ENCODE measurements around the gene SEC61A2. TPM values are rescaled to one million over a fixed set of nuclear protein-coding genes. Genes with fewer than 3 reads are reported as not detected.

SEC61A2 gene
- total and polyA plus RNA-seq, 4 donors = 3.8 to 8.8 (median 6.2) TPM

GRCh38 chr10:12081470-12081869 lies 48.0 kb upstream of the SEC61A2 start:
- H3K9me3 ChIP-seq (ENCODE audit: control insufficient read depth in 4 of 4, low read length in 3 of 4) = no peaks in the 10 kb centered on the region
- no peak overlapping the region for H3K27ac ChIP-seq (ENCODE audit: low read depth in 1 of 2, low read length in 2 of 2)
- DNase-seq (ENCODE audit: low spot score) = no peak
- no peak overlapping the region for H3K9ac ChIP-seq (ENCODE audit: low read depth in 1 of 2, low read length in 2 of 2)
- H3K4me3 ChIP-seq (ENCODE audit: low read depth in 1 of 3, low read length in 3 of 3) = no peak overlapping the region
- TF ChIP-seq ZBTB33 (IDR thresholded peaks at IDR 0.05) (no peak), TAF1 (conservative IDR thresholded peaks at IDR 0.05) (no peak), RXRA (IDR thresholded peaks at IDR 0.05) (no peak)
- peaks cover 0 to 6% (median 0%) of the 10 kb centered on the region in 4 donors for H3K4me1 ChIP-seq (ENCODE audit: control insufficient read depth in 4 of 4, insufficient read depth in 4 of 4, low read length in 3 of 4)
- 89% methylated on average over 8 of the region's 8 CpGs for WGBS
- H3K36me3 ChIP-seq (ENCODE audit: control insufficient read depth in 4 of 4, insufficient read depth in 3 of 4, low read depth in 1 of 4, low read length in 3 of 4) = peaks cover 5 to 26% (median 22%) of the 10 kb centered on the region in 4 donors
- no peaks in the 10 kb centered on the region for H3K27me3 ChIP-seq (ENCODE audit: control insufficient read depth in 4 of 4, insufficient read depth in 4 of 4, low read length in 3 of 4)

GRCh38 chr10:12081879-12082557 lies 47.5 kb upstream of the SEC61A2 start:
- no peak overlapping the region for H3K27ac ChIP-seq (ENCODE audit: low read depth in 1 of 2, low read length in 2 of 2)
- no peaks in the 10 kb centered on the region for H3K9me3 ChIP-seq (ENCODE audit: control insufficient read depth in 4 of 4, low read length in 3 of 4)
- no peaks in the 10 kb centered on the region for H3K27me3 ChIP-seq (ENCODE audit: control insufficient read depth in 4 of 4, insufficient read depth in 4 of 4, low read length in 3 of 4)
- peaks cover 8 to 32% (median 26%) of the 10 kb centered on the region in 4 donors for H3K36me3 ChIP-seq (ENCODE audit: control insufficient read depth in 4 of 4, insufficient read depth in 3 of 4, low read depth in 1 of 4, low read length in 3 of 4)
- peaks cover 0 to 6% (median 0%) of the 10 kb centered on the region in 4 donors for H3K4me1 ChIP-seq (ENCODE audit: control insufficient read depth in 4 of 4, insufficient read depth in 4 of 4, low read length in 3 of 4)
- TF ChIP-seq TAF1 (conservative IDR thresholded peaks at IDR 0.05) (no peak), HNF4G (IDR thresholded peaks at IDR 0.05) (no peak), EGR1 (IDR thresholded peaks at IDR 0.05; ENCODE audit: low read depth in 2 of 2) (no peak), FOXA2 (IDR thresholded peaks at IDR 0.05) (no peak), GABPA (IDR thresholded peaks at IDR 0.05 in 1 of 2, conservative IDR thresholded peaks at IDR 0.05 in 1 of 2) (no peak), JUND (IDR thresholded peaks at IDR 0.05) (no peak), MAX (IDR thresholded peaks at IDR 0.05) (no peak), ATF3 (IDR thresholded peaks at IDR 0.05) (no peak), NR2F2 (IDR thresholded peaks at IDR 0.05) (no peak), RAD21 (IDR thresholded peaks at IDR 0.05) (no peak), ZBTB33 (IDR thresholded peaks at IDR 0.05) (no peak), FOXA1 (IDR thresholded peaks at IDR 0.05) (no peak)
- H3K4me3 ChIP-seq (ENCODE audit: low read depth in 1 of 3, low read length in 3 of 3) = no peak overlapping the region
- 75% methylated on average over 6 of the region's 6 CpGs for WGBS
- DNase-seq (ENCODE audit: low spot score) = no peak
- H3K9ac ChIP-seq (ENCODE audit: low read depth in 1 of 2, low read length in 2 of 2) = no peak overlapping the region

- Histone ChIP-seq H3K9ac (ENCODE audit: low read depth in 1 of 2, low read length in 2 of 2) (no peak overlapping the region), H3K36me3 (ENCODE audit: control insufficient read depth in 4 of 4, insufficient read depth in 3 of 4, low read depth in 1 of 4, low read length in 3 of 4) (peaks cover 19 to 62% (median 58%) of the 10 kb centered on the region in 4 donors), H3K4me3 (ENCODE audit: low read depth in 1 of 3, low read length in 3 of 3) (no peak overlapping the region), H3K4me1 (ENCODE audit: control insufficient read depth in 4 of 4, insufficient read depth in 4 of 4, low read length in 3 of 4) (peaks cover 0 to 2% (median 0%) of the 10 kb centered on the region in 4 donors), H3K27ac (ENCODE audit: low read depth in 1 of 2, low read length in 2 of 2) (peak overlapping the region in 1 of 2 donors; percentile 47), H3K9me3 (ENCODE audit: control insufficient read depth in 4 of 4, low read length in 3 of 4) (no peaks in the 10 kb centered on the region), H3K27me3 (ENCODE audit: control insufficient read depth in 4 of 4, insufficient read depth in 4 of 4, low read length in 3 of 4) (no peaks in the 10 kb centered on the region)
- 55% methylated on average over 14 of the region's 14 CpGs for WGBS
- TF ChIP-seq ATF3 (IDR thresholded peaks at IDR 0.05) (no peak), RXRA (IDR thresholded peaks at IDR 0.05) (peak; percentile 67 to 80), HNF4A (conservative IDR thresholded peaks at IDR 0.05) (peak; percentile 57 to 68), NR2F2 (IDR thresholded peaks at IDR 0.05) (no peak), CTCF (IDR thresholded peaks at IDR 0.05; ENCODE audit: low read depth, low read length, missing input control) (no peak), SP1 (IDR thresholded peaks at IDR 0.05) (no peak), ZBTB33 (IDR thresholded peaks at IDR 0.05) (no peak), MAX (IDR thresholded peaks at IDR 0.05) (no peak)
- DNase-seq (ENCODE audit: low spot score) = no peak
These were observed 40.6 kb upstream of the SEC61A2 start for GRCh38 chr10:12088919-12089318.
